HL-60 (cell line): ENCODE results near the gene ETV7.

Experiments
- TF ChIP-seq, protein P1 (sequence below): IDR thresholded peaks from one replicate; pipeline ENCODE4 v1.5.1; 2011; ENCODE audit warnings: low read length, control low read depth, inconsistent platforms; ENCODE audit not compliant: insufficient read depth
- TF ChIP-seq, protein P2 (sequence below): IDR thresholded peaks from 2 replicates; pipeline ENCODE4 v1.6.1; 2012; ENCODE audit warnings: low read depth; ENCODE audit not compliant: insufficient replicate concordance

DNA sequence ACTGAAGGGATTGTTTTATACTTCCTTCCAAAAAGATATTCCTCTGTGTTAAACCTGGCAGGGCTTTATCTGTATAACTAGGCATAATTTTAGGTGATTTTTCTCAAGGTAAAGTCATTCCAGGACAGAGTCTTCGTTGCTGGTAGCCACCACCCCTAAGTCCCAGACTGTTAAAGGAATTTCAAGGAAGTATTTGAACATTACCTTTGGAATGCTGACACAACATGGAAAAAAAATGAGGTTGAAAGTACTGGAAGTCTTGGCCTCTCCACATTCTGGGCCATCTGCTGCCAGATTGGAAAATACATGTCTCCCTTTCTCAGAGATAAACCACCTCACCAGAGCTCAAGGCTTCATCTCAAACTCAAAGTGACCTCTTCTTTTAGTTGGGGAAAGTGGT, 27.0 kb upstream of the ETV7 start:
- TF ChIP-seq, protein P1, sequence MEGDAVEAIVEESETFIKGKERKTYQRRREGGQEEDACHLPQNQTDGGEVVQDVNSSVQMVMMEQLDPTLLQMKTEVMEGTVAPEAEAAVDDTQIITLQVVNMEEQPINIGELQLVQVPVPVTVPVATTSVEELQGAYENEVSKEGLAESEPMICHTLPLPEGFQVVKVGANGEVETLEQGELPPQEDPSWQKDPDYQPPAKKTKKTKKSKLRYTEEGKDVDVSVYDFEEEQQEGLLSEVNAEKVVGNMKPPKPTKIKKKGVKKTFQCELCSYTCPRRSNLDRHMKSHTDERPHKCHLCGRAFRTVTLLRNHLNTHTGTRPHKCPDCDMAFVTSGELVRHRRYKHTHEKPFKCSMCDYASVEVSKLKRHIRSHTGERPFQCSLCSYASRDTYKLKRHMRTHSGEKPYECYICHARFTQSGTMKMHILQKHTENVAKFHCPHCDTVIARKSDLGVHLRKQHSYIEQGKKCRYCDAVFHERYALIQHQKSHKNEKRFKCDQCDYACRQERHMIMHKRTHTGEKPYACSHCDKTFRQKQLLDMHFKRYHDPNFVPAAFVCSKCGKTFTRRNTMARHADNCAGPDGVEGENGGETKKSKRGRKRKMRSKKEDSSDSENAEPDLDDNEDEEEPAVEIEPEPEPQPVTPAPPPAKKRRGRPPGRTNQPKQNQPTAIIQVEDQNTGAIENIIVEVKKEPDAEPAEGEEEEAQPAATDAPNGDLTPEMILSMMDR = no peak
- TF ChIP-seq, protein P2, sequence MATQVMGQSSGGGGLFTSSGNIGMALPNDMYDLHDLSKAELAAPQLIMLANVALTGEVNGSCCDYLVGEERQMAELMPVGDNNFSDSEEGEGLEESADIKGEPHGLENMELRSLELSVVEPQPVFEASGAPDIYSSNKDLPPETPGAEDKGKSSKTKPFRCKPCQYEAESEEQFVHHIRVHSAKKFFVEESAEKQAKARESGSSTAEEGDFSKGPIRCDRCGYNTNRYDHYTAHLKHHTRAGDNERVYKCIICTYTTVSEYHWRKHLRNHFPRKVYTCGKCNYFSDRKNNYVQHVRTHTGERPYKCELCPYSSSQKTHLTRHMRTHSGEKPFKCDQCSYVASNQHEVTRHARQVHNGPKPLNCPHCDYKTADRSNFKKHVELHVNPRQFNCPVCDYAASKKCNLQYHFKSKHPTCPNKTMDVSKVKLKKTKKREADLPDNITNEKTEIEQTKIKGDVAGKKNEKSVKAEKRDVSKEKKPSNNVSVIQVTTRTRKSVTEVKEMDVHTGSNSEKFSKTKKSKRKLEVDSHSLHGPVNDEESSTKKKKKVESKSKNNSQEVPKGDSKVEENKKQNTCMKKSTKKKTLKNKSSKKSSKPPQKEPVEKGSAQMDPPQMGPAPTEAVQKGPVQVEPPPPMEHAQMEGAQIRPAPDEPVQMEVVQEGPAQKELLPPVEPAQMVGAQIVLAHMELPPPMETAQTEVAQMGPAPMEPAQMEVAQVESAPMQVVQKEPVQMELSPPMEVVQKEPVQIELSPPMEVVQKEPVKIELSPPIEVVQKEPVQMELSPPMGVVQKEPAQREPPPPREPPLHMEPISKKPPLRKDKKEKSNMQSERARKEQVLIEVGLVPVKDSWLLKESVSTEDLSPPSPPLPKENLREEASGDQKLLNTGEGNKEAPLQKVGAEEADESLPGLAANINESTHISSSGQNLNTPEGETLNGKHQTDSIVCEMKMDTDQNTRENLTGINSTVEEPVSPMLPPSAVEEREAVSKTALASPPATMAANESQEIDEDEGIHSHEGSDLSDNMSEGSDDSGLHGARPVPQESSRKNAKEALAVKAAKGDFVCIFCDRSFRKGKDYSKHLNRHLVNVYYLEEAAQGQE = no peak
